Stimulated activated CD4-positive, alpha-beta T cell treated with anti-CD3 and anti-CD28 coated beads, Interleukin-4, amount 100 ng/mL, for 48 hours (primary cell): ENCODE data around the gene LRSAM1.

Source experiments
- DNase-seq, 2 donors: peaks; one replicate each; pipeline ENCODE4 v3.0.0-alpha.2; 2020; ENCODE audit warnings: low read depth in 2 of 2

LRSAM1 gene

DNA sequence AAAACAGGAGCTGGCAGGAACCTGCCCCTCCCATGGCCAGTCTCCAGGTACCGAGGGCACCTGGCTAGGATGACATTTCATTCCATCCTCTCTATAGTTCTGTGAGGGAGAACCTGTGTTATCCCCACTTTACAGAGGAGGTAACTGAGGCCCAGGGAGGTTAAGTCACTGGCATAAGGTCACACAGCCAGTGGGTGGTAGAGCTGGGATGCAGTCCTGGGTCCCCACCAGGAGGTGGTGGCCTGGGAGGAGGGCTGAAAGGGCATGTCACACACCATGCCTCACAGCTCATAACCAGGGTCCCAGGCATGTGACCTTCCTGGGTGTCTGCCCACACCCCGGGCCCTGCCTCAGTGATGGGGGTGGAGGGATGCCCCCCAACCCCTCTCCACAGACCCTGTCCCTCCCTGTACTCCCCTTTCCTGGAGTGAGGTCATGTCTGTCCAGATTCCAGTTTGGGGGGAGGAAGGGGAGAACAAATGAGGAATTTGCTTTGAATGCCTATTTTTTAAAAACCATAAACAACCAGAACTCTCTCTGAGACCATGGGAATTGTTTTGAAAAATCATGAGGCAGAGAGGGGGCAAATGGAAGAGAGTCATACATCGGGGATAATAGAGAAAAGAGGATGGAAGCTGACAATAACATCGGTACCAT is 83.1 kb downstream of the LRSAM1 start:
- no peak for DNase-seq

DNA sequence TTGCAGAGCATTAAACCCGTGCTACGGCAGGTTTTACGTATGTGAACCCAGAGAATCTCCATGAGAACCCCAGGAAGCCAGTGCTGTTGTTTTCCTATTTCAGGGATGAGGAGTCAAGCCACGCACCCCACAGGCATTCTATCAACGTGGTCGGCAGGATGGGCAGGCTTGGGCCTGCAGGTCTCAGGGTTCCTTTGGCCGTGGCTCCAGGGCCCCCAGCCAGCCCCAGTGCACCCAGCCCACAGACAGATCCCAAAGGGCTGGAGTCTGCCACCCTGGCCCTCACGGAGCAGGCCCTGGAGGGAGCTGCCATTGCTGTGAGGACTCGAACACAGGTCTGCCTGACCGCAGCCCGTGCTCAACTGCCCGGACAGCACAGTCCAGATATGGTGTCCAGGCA is 83.6 kb downstream of the LRSAM1 start:
- DNase-seq = no peak

DNA sequence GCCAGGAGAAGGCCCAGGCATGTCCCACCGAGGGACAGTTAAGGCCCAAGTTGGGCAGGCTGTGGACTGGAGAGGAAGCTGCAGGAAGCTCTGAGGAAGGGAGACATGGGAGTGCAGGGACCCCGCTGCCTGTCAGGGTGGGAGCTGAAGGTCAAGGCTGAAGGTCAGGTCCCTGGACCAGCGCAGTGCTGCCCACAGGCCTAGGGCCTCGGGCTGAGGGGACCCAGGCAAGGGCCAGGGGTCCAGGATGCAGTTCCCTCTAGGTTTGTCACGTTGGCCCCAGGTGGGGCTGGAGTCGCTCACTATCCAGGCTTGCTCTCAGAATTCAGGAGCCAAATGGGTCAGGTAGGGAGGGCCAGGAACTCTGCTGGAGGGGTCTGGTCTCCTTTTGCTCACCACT is 84.1 kb downstream of the LRSAM1 start:
- DNase-seq = no peak

DNA sequence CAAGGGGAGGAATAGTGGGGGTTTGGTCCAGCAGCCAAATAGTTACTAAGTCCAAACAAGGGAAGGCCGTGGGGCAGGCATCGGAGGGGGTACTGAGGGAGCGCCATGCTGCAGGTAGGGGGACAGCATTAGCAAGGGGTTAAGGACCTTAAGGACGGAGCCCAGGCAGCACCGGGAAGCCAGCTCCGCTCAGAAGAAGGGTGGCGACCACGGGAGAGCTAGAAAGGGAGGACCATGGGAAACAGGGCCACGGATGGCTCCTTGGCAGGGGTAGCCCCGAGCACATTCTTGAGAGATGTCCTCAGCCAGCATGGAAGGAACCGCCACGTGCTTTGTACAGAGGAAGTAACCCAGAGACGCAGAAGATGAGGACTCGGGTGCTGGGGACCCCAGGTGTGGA is 84.5 kb downstream of the LRSAM1 start:
- no peak for DNase-seq

DNA sequence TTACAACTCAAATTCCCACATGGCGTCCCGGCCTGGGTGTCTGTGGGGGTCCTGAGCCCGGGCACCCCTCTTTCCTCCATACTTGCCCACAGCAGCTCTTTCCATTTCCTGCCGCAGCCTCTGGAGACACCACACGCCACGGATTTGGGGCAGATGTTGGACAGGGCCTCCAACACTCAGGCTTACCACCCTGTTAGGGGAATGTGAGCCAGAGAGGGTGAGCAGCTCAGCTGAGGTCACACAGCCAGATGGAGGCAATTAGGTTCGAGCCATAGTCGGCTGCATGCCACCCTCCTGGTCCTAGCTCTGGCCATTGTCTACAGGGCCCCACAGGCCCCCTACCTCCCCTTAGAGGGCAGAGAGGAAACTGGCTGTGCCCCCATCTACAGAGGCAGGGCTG is 85.2 kb downstream of the LRSAM1 start:
- DNase-seq = no peak

DNA sequence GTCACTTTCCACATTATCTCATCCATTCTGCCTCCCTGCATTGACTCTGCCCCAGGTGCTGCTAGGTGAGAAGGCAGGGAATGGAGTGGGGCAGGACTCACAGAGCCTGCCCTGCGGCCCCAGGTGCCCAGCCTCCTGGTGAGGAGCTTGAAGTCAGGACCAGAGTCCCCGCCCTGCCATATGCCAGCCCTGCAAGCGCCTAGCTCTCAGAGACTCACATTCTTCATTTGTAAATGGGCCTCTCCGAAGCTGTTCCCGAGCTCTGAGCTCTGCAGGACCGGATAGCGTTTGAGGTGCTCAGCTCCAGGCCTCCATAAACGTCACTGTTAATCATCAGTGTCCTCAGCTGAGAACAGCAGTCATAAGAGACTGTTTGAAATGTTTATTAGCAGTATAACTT is 85.7 kb downstream of the LRSAM1 start:
- DNase-seq = no peak

DNA sequence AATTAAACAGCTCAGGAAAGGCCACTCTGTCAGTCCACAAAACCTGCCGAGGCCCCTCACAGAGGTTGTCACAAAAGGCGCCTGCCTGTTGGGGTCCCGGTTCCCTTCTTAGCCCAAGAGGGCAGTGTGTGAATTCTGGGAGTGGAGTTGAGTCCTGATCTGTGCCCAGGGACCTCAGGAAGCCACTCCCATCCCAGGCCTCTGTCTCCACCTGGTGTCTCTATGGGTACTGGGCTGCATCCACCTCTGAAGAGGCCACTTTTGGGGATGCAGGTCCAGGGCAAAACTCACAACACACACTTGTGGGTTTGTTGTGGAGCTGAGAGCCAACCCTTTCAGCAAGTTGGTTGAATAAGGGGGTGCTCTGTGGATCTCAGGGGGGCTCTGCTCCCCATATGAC is 86.5 kb downstream of the LRSAM1 start:
- no peak for DNase-seq

DNA sequence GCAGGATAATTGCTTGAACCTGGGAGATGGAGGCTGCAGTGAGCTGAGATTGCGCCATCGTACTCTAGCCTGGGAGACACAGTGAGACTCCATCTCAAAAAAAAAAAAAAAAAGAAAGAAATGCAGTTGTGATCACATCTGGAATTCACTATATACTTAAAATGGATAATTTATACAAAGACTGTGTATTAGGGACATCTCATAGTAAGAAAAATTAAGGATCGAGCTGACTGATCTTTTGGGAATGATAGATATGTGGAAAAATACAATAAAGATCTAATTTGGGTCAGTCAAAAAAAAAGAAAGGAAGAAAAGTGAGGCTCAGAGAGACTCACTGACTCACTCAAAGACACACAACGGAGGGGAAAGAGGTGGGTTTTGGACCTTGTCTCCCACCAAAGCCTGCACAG is 87.5 kb downstream of the LRSAM1 start:
- no peak for DNase-seq

DNA sequence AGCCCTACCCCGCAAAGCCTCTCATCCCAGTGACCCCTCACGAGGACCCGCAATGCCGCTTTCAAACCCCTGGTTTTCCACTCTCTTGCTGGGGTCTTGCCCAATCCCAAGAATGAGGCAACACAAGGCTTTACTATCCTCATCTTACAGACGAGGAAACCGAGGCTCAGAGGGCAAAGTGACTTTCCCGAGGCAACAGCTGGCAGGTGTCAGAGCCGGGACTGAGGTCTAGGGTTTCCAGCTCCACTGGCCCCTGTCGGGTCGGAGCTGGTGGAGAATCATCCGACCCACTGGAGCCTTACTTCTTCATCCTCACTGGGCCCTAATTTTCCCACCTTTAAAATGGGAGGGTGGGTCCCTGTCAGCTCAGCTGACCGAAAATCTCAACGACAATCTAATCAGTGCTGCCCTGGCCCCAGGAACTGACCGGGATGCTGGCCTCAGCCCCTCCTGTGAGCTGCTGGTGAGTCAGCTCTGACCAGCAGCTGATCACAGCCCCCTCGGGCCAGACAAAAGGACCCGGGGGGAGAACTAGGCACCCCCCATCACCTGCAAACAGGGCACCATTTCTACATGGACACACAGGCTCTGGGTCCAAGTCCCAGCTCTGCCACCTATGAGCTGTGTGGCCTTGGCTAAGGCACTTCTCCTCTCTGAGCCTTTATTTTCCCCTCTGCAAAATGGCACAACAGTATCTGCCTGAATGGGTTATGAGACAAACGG is 88.1 kb downstream of the LRSAM1 start:
- no peak for DNase-seq

DNA sequence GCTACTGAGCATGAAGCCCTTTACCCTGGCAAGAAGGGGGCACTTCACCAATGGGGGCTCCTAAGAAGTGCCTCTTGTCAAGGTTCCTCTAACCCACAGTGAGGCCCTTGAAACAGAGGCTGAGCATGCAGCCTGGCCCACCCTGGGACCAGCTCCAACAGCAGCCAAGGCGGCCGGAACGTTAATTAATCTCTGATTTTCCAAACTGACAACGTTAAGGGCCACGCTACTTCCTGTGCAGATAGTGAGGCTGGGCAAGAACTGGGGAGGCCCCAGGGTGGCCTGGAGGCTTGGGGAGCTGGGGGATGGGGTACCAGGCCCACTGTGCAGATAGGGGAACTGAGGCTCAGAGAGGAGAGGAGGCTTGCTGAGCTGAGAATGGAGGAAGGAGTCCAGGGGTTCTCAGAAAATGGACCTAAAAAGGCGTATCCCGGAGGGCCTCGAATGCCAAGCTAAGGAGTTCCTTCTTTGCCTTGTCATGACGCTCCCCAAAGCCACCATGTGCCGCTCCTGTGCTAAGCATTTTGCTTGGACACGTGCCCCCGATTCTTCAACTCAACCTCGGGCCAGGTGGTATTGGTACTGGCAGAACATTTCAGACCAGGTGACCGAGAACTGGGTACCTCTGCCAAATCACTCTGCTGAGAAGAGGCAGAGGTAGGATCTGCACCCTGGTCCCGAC is 88.8 kb downstream of the LRSAM1 start:
- DNase-seq = no peak

DNA sequence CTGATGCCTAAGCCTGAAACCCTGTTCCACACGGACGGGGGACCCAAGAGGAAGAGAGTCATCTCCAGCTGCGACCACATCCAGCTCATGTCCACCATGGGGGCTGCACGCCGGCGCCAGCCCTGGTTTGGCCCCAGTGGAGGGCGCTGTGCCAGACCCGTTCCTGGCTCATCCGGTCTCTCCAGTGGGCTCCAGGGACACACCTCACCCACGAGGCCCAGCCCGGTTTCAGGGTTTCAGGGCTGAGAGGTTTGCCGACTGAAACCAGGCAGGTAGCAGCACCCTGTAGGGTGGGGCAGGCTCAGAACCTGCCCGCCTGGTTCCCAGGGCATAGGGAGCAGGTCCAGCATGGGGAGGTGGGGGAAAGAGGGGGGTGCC is 89.3 kb downstream of the LRSAM1 start:
- DNase-seq = no peak

DNA sequence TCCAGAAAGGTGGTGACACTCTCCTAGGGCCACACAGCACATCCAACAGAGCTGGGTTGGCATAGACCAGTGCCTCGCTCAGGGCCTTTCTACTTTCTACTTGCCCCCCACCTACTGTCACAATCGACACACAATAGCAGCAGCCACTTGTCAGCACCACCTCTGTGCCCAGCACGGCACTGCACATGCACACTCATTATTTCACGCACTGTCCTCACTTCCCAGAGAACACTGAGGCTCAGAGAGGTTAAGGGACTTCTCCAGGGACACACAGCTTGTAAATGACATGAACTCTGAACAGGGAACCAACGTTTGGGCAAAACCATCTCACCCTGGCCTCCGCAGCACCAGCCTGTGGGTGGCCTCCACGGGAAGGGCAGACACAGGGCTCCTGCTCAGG is 89.9 kb downstream of the LRSAM1 start:
- DNase-seq = no peak

DNA sequence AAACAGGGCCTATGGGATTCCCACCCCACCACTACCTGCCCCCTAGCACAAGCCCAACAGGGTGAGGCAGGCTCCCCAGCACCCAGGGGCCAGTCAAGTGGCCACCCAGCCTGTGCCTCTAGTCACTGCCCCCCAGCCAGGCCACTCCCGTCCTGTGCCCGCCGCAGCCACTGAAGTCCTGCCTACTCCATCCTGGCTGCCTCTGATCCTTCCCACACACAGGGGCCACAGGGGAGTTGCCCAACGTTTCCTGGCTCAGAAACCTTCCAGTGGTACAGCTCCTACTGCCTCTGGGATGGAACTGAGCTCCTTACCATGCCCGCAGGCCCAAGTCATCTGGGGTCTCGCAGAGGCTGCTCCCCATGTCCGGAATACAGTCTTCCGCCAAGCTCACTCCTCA is 90.6 kb downstream of the LRSAM1 start:
- no peak for DNase-seq

DNA sequence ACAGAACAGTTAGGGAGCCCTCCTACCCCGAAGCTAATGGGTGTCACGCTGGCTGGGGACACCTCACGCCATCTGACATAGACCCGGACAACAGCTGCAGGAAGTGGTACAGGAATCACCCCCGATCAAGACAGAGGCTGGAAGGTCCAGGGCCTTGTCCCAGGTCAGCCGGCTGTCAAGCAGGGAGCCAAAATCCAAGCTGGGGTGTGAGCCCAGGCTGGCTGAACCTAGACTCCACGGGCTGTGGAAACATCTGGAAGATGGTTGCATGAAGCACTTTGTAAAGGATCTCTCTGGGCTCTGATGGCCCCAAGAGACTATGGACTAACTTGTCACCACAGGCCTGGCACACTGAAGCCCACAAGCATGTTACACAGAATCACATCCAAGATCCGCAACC is 91.9 kb downstream of the LRSAM1 start:
- DNase-seq = no peak

DNA sequence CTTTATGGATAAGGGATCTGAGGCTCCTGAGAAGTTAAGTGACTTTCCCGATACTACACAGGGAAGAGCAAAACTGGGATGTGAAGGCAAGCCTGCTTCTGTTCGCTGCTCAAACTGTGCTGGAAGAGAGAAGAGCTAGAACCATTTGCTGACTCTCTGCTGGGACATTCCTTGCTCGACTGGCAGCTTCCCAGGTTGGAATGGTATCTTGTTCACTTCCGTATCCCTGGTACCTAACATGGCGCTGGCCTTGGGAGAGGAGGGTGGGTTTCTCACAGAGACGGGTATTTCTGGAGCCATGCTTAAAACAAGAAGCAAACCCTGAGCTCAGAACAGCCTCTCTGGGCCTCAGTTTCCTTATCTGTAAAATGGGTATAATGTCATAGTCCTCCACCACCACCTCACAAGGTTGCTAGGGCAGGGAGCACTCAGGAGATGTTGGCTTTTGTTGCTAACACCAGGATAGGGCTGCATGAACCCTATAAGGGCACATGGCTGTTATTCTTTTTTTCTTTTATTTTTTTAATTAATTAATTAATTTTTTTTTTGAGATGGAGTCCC is 92.7 kb downstream of the LRSAM1 start:
- DNase-seq = no peak

DNA sequence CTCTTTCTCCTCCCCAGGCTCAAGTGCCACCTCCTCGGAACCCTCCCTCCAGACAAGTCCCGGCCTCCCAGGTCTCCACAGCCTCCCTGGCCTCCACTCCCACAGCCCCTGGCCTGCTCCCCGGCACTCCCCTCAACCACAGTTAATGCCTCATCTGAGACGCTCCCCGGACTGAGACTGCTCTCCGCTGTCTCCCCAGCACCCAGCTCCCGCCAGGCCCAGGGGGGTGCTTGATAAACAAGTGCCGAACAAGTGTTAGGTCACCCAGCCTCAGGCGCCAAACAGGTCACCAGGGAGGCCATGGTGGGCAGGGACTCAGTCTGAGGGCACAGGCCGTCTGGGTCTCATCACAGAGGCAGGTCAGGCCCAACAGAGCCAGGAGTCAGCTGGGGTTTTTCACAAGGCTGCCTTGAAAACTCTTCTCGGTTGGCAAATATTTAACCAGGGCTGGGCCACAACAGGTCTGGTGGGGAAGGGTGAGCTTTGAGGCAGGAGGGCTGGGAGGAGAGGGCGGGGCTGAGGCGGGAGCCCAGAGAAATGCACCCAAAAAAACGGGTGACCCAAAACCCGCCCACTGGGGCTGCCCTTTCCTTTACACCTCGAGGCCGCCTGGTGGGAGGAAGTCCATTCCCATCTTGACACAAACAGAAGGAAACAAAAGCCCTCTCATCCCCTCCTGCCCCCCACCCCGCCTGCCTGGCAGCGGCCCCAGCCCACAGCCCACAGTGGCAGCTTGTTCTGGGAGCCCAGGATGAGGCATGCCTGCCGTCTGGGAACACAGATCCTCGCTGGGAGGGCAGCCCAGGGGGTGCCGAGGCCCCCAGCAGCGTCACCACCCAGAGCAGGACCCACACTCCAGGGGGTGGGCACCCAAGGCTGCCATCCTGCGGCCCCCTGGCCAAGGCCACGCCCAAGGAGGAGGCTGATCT is 94.2 kb downstream of the LRSAM1 start:
- no peak for DNase-seq

DNA sequence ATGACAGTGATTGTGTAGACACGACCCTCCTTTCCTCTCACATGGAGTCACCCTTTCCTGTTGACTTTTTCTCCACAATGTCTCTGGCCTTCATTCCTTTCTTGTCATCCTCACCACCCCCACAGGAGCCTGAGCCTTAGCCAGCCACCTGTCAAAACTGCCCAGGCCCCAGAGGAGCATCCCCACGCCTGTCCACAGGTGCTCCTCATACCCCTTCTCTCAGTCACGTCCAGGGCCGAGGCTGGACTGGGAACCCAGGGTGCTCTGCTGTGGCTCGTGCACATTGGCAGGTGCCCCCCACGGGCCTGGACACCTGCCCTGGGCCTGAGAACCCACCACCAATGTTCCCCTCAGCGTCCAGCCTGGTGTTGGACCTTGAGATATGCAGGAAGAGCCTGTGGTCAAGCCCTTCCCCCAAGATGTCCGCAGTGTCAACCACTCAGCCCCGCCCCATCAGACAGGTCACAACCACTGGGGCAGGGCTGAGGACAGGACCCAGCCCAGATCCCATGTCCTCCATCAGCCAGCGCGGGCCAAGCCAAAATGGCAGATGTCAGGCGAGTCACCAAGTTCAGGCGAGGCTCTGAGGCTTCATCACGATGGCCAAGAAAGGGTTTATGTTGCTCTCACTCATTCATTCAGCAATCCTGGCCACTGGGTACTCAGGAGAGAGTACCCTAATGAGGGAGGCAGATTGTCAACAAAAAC is 95.0 kb downstream of the LRSAM1 start:
- DNase-seq = no peak

DNA sequence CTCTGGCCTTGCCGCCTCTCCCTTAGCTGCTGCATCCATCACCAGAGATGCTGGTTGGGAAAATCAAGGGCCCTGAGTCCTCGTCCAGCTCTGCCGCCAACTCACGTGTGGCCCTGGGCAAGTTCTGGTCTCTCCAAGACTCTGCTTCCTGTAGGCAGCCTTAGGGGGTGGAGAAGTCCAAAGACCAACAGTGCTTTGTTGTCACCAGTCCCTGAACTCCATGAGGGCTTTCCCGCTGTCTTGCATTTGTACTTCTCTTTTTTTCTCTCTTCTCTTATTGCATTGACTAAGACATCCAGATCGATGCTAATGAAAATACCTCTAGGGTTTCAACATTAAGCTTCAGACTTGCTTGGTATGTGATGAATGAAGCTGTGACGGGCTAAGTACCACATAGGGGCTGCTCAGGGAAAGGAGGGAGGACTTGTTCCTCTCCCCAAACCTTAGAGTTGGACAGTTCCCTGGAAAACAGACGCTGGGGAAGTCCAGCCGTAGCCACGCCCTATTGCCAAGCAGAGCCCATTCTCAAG is 97.1 kb downstream of the LRSAM1 start:
- no peak for DNase-seq

DNA sequence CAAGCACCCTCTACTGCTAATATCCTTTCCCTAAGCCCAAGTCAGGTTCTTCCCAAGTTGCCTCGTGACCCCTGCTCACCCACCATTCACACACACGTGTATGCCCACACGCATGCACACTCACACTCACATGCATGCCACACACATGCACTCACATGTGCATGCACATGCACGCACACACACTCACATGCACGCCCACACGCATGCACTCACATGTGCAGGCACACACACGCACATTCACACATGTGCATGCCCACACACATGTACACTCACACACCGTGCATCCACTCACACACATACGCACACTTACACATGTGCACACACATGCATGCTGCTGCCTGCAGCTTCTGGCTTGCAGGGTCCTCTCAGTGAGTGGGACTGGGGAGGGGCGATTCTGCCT is 97.9 kb downstream of the LRSAM1 start:
- no peak for DNase-seq

DNA sequence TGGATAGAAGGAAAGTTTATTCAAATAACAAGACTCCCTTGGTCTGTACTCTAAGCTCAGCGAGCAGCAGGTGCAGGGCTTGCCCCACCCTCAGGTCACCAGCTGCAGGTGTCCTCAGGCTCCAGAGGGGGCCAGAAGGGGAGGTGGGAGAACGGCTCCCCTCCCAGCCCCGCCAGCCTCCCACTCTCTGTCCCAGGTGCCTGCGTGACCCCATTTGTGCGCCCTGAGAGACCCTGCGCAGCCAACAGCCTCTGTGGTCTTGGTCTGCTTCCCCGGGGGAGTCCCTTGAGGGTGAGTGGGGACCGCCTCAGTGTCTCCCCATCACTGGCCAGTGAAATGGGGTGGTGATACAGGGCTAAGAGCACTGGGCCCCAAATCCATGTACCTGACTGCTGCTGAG is 98.4 kb downstream of the LRSAM1 start:
- DNase-seq = no peak

DNA sequence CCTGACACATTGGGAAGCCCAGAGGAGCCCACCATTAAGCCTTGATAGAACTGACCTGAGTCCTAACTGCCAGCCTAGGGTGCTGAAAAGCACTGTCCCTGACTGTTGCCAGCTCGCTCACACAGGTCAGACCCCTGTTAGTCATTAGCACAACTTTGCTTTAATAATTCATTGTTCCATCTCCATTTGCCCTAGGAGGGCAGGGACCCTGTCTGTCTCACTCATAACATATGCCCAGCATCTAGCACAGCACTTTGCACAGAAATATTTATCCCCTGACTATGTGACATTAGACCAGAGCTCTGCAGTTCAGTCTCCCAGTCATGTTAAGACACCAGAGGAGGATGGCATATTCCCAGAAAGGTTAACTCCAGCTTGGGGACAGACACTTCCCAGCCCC is 99.0 kb downstream of the LRSAM1 start:
- no peak for DNase-seq
